ENCODE data around the gene BOD1L1. TPM values are rescaled to one million over a fixed set of nuclear protein-coding genes. Genes with fewer than 3 reads are reported as not detected.

BOD1L1 gene
- total RNA-seq, 1 experiment from 2014 or later, result 22.0 TPM

GRCh38 chr4:13543032-13543838 is 84.3 kb downstream of the BOD1L1 start:
- Histone ChIP-seq H3K4me1 (ENCODE audit: insufficient read depth, low read length) (peaks cover 5% of the 10 kb centered on the region), H3K79me2 (ENCODE audit: low read length) (no peaks in the 10 kb centered on the region), H3K36me3 (ENCODE audit: low read depth, low read length) (no peaks in the 10 kb centered on the region), H3K9me2 (replicated peaks; ENCODE audit: low read length) (no peaks in the 10 kb centered on the region), H3K4me2 (ENCODE audit: low read length) (no peak overlapping the region), H4K20me1 (ENCODE audit: low read length) (no peaks in the 10 kb centered on the region), H3K27me3 (ENCODE audit: low read length) (peaks cover 45% of the 10 kb centered on the region), H3K9ac (ENCODE audit: low read length) (no peak overlapping the region), H3K9me3 (ENCODE audit: low read length) (no peaks in the 10 kb centered on the region), H3F3A (ENCODE audit: low read length, unreplicated experiment) (no peaks in the 10 kb centered on the region), H2AFZ (ENCODE audit: low read length) (no peak overlapping the region), H3K27ac (ENCODE audit: low read length) (no peak overlapping the region), H3K4me3 (ENCODE audit: low read length) (no peak overlapping the region)
- intact Hi-C loops (cut with micrococcal nuclease), result no loop called here
- DNase-seq (no peak), ATAC-seq (no peak)
- no peak for TF ChIP-seq CTCF (conservative IDR thresholded peaks at IDR 0.05; ENCODE audit: low read depth, low read length)
- no peak for TF ChIP-seq EZH2 (IDR thresholded peaks at IDR 0.05; ENCODE audit: low read length, unreplicated experiment)
- no peak for TF ChIP-seq EZH2phosphoT487 (IDR thresholded peaks at IDR 0.05; ENCODE audit: borderline replicate concordance, low read length)
- no TSS peak for BruUV-seq (replicated peaks)
- CTCF ChIA-PET, result no interaction called here
- POLR2A ChIA-PET (ENCODE audit: unreplicated experiment), result no interaction called here

- Histone ChIP-seq H3K4me1 (ENCODE audit: insufficient read depth, low read length) (peaks cover 5% of the 10 kb centered on the region), H3K9me2 (replicated peaks; ENCODE audit: low read length) (no peaks in the 10 kb centered on the region), H4K20me1 (ENCODE audit: low read length) (no peaks in the 10 kb centered on the region), H3K79me2 (ENCODE audit: low read length) (no peaks in the 10 kb centered on the region), H3K9ac (ENCODE audit: low read length) (no peak overlapping the region), H3K36me3 (ENCODE audit: low read depth, low read length) (no peaks in the 10 kb centered on the region), H3K27me3 (ENCODE audit: low read length) (peaks cover 45% of the 10 kb centered on the region), H3F3A (ENCODE audit: low read length, unreplicated experiment) (no peaks in the 10 kb centered on the region), H3K27ac (ENCODE audit: low read length) (no peak overlapping the region), H3K4me2 (ENCODE audit: low read length) (no peak overlapping the region), H3K9me3 (ENCODE audit: low read length) (no peaks in the 10 kb centered on the region), H2AFZ (ENCODE audit: low read length) (no peak overlapping the region), H3K4me3 (ENCODE audit: low read length) (no peak overlapping the region)
- POLR2A ChIA-PET (ENCODE audit: unreplicated experiment), result no interaction called here
- no peak for TF ChIP-seq CTCF (conservative IDR thresholded peaks at IDR 0.05; ENCODE audit: low read depth, low read length)
- no peak for TF ChIP-seq EZH2phosphoT487 (IDR thresholded peaks at IDR 0.05; ENCODE audit: borderline replicate concordance, low read length)
- TF ChIP-seq EZH2 (IDR thresholded peaks at IDR 0.05; ENCODE audit: low read length, unreplicated experiment), result no peak
- CTCF ChIA-PET, result no interaction called here
- no peak for ATAC-seq
- BruUV-seq (replicated peaks), result no TSS peak
- intact Hi-C loops (cut with micrococcal nuclease), result no loop called here
- DNase-seq, result no peak
Observed at GRCh38 chr4:13542577-13543031, 84.9 kb downstream of the BOD1L1 start.

All from PC-3 (cell line).